Measurements from ENCODE around the gene TECPR1.

The TECPR1 gene

DNA sequence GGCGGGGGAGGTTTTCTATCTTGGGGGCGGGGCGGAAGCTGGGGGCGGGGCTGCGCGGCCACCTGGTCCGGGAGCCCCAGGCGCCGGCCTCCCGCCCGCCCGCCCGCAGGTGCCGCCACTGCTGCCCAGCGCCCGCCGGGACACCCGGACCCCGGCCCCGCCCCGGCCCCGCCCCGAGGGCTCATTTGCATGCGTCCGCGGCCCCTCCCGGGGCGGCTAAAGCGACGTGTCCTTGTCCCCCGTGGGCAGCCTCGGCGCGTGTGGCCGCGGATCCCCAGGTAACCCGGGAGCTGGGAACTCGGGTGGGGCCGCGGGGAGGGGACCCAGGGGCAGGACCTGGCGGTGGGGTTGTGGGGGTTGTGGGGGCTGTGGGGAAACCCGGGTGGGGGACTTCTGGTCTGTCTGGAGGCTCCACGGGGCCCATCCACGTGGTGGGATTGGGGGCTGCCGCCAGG lies 40.8 kb downstream of the TECPR1 start, which contains the start of gene BHLHA15:
Gene BHLHA15 (plus strand): TSS at position 219 of the 455 bp plus-strand sequence. CDS start 871 bp downstream, outside the sequence.
- no peak for DNase-seq (ENCODE audit: low read depth)

DNA sequence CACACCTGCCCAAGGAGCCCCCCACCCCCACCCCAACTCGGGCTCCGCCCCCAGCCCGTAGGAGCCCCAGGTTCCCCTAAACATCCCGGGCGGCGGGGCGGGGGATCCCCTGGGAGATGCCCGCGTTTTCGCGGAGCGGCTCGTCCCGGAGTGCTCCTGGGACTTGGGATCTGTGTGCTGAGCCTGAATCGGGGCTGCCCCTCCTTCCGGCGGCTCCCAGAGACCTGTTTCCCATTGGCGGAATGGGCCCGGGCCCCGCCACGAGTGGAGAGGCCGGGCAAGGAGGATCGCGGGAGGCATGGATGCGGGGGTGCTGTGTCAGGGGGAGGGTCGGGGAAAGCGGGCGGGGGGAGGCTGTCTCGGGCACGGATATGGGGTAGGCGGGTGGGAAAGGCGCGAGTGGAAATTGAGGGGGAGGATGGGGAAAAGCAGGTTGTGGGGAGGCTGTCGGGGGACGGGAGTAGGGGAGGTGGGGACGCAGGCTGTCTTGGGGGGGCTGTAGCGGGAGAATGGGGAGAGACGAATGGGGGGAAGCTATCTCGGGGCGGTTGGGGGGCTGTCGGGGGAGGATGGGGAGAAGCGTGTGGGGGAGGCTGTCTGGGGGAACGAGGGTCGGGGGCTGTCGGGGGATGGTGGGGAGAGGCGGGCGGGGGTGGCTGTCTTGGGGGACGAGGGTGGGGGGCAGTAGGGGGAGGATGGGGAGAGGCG lies 41.4 kb downstream of the TECPR1 start:
- no peak for DNase-seq (ENCODE audit: low read depth)

DNA sequence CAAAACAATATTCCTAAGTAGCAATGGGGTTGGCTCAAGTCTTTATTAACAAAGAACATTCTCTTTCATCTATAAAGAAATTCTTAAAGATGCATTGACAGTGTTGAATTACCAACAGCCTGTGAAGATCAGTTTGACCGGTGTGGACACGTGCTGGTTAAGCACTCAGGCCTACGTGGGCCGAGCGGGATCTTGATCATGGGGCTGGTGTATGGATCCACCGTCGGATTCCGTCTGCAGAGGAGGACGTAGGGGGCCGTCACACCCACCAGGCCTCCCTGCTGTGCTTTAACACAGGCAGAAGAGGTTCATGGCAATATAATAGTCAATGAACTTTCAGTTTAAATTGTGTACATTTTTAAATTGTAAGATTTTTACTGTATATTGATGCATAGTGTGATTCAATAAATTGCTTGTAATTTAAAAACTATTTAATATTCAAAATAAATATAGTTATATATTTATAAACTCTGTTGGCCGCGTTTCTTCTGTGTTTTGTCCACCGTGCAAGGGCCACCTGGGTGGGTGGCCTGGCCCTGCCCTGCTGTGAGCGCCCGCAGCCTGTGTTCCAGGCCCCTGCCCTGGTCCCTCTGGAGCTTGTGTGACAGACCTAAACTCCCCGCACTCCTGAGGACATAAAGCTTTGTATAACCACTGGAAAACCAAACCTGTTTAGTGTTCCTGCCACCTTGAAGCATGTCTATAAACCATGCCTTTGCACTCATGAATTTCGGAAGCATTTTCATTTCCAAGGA lies 42.7 kb downstream of the TECPR1 start:
- DNase-seq (ENCODE audit: low read depth), result no peak

DNA sequence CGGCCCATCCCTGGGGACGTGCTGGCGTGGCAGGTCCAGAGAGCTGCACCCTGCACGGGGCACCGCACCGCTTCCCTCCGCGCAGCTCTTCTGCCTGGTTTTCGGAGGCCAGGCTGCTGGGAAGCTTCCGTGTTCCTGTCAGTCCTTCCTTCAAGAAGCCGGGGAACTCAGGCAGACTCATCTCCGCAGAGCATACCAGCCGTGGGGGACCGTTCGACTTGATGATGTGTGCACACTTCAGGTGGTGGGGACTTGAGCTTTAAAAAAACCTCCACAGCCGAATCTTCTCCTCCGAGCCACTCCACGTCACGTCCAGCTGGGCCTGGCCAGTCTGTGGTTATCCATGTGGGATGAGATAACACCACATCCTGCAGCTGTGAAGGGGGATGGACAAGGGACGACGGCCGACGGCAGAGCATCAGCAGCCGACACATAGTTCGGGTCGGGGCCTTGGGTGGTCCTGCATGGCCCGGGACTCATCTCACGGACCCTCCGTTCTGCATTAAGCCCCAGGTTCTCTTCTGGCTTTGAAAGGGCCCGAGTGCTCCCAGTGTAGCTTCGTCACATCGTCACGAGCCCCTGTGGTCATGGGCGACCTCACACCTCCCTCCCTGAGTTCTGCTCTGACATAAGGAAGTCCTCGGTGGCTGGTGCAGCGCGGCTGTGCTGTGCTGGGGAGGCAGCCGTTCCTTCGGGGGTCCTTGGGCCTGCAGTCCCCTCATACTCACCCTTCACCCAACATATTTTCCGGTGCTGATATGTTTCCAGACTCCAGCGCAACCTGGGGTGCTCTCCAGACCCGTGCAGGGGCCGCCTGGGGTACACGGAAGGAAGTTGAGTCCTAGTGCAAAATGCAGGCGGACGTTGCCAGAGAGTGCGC lies 45.3 kb downstream of the TECPR1 start:
- no peak for DNase-seq (ENCODE audit: low read depth)

DNA sequence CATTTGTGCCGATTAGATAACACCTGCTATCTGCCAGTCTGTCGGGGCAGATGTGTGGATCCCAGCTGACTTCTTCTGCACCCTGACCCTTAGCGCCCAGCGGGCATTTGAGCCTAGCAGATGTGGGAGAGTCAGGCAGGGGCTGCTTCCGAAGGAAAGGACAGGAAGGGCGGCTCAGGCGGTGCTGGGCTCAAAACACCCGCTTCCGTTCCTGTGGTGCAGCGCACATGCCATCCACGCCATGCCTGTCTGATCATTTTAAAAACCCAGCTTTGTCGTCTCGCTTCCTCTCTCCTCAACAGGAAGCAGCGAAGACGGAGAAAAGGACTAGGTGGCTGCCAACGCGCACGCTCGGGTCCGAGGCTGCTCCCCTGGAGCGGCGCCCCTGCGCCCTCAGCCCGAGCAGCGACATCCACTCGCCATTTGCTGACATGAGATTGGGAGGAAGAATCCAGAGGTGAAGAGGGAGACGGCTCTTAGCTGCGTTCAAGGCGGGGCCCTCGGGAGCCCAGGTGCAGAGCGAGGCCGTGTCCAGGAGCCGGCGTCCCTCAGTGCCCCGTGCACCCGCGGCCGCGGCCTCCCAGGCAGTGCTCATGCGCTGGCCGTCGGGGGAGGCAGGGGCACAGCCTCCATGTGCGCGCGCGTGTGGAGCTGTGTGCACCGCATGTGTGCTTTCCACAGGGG lies 46.7 kb downstream of the TECPR1 start:
- no peak for DNase-seq (ENCODE audit: low read depth)

DNA sequence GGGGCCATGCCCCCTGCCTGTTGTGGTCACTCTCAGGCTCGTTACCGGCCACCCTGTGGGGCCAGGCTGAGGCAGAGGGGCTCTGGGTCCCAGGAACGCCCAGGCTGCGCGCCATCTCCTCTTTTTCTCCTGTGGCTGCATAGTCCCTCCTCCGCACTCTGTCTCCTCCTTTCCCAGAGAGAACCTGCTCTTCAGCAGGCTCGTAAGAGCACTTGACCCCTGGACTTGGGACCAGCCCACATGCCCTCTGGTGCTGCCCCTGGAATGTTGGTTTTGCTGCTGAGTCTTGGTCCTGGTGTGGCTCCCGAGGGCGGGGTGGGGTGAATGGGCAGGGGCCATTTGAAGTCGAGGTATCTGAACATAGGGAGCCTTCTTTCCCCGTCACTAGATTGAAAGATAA lies 47.4 kb downstream of the TECPR1 start:
- DNase-seq (ENCODE audit: low read depth), result no peak

DNA sequence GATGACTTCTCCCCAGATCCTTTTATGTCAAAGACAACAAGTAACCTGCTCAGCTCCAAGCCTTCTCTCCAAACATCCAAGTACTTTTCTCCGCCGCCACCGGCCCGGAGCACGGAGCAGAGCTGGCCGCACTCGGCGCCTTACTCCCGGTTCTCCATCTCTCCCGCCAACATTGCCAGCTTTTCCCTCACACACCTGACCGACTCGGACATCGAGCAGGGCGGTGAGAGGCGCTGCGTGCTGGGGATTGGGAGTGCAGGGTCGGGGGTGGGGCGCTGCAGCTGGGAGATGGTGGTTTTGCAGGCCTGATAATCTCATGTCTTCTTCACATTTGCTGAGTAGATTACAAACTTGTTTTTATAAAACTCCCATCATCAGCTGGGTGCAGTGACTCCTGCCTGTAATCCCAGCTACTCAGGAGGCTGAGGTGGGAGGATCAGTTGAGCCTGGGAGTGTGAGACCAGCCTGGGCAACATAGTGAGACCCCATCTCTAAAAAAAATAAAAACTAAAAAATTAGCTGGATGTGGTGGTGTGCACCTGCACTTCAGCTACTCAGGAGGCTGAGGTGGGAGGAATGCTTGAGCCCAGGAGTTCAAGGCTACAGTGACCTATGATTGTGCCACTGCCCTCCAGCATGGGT lies 47.9 kb downstream of the TECPR1 start:
- no peak for DNase-seq (ENCODE audit: low read depth)

DNA sequence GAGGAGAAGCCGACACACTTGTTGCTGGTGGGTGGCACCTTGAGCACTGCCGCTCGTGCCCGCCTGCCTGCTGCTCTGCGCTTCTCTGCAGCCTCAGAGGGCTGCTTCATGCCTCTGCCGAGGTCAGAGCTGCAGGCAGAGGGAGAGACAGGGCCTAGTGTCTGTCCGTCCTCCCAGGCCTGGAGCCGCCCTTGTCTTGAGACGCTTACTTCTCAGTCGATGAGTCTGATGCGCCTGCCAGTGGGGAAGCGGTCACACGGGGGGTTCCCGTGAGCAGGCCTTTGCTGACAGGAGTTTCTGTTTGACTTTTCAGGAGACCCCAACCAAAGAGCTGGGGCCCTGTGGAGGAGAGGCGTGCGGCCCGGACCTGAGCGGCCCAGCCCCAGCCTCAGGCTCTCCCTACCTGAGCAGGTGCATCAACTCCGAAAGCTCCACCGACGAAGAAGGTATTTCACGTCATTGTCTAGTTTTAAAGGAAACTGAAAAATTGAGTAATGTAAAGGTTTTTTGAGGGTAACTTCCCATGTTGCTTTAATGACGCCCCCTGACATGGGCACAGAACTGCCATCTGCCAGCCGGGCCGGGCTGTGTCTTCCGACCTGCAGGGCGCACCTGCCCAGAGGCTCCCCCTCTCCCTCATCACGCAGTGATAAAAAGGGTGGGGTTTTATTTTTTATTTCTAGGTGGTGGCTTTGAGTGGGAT lies 48.6 kb downstream of the TECPR1 start:
- no peak for DNase-seq (ENCODE audit: low read depth)

DNA sequence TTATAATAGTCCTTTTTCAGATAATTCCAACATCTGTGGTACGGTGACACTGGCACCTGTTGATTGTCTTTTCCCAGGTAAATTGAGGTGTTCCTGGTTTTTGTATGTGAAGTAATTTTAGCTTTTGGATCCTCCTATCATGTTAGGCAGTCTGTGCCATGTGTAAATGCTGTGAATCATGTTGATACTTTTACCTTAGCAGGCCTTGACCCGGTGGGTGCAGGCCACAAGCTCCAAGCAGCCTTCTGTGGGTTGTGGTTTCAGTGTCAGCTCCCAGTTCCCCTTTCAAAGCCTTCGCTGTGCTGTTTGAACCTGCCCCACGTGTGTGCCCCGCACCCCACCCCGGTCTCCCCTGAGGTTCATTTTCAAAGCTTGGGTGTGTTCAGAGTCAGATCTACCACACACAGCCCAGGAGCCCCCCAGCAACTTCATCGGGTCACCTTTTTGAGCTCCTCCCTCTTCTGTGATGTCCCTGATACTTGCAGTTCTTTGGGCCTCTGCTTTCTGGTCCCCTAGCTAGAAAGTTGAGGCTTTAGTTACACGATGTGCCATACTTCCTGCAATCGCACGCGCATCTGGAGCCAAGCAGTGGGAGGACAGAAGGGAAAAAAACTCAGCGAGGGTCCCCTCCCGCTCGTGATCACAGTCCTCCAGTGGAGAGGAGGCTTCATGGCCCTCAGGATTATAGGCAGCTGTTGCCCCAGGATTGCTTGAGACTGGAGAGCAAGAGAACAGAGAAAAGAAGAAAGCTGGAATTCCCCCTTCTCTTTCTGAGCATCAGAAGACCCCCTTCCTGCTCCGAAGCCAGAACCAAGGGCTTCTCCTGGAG lies 49.5 kb downstream of the TECPR1 start:
- DNase-seq (ENCODE audit: low read depth), result peak; percentile 36

DNA sequence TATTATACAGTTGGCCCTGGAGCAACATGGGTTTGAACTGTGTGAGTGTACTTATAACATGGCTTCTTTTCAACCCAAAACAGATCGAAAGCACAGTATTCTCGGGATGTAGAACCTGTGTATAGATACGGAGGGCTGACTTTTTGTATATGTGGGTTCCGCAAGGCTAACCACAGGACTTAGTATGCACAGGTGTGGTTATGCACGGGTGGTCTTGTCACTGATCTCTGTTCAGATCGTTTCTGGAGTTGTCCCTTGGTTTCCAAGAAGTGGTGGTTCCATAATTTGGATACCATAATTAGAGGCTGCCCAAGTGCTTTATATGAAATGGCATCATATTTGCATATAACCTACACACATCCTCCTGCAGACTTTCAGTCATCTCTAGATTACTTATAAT lies 51.7 kb downstream of the TECPR1 start:
- DNase-seq (ENCODE audit: low read depth), result no peak

DNA sequence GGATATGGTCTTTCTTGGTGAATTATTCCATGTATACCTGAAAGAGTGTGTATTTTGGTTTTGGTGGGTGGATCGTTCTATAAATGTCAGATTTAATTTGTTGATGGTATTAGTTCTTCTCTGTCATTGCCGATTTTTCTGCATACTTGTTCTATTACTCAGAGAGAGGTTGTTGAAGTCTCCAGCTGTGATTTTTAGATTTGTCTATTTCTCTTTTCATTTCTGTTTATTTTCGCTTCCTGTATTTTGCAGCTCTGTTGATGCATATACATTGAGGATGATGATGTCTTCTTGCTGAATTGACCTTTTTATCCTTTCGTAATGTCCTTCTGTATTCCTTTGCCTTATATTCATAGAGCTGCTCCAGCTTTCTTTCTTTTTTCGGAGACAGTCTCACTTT lies 52.9 kb downstream of the TECPR1 start:
- DNase-seq (ENCODE audit: low read depth), result no peak

DNA sequence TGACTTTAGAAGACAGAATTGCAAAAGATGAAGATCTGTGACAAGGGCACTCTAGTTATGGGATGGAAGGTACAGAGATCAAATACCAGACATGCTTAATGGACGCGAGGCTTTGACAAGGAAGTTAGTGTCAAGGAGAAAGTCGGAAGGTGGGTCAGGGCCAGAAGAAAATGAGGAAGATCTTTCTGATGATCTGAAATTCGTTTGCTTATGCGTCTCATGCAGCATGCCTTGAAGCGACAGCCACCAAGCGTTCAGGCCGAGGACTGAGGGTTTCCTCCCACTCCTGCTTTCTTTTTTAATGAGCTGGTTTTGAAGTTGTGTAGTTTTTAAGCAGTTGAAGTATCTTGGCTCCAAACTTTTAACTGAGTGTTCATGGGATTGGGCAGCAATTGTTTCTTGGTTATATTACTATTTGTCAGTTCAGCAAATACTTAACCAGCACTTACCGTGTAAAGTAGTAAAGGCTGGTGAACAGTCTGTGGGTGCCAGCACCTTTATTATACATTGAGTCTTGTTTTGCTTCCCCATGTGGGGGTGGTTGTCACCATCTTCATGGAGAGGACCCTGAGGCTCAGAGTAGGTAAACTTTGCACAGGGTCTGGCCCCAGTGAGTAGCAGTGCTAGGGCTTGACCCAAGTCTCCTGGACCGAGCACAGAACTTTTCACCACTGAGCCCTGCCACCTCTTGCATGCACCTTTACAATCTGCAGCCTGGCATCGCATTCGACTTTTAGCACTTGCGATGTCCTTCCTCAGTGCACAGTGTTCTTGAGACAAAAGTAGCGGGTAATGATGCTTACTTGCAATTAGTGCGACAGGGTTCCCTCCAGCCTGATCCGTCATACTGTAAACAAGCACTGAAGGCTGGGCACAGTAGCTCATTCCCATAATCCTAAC lies 55.1 kb downstream of the TECPR1 start:
- no peak for DNase-seq (ENCODE audit: low read depth)

DNA sequence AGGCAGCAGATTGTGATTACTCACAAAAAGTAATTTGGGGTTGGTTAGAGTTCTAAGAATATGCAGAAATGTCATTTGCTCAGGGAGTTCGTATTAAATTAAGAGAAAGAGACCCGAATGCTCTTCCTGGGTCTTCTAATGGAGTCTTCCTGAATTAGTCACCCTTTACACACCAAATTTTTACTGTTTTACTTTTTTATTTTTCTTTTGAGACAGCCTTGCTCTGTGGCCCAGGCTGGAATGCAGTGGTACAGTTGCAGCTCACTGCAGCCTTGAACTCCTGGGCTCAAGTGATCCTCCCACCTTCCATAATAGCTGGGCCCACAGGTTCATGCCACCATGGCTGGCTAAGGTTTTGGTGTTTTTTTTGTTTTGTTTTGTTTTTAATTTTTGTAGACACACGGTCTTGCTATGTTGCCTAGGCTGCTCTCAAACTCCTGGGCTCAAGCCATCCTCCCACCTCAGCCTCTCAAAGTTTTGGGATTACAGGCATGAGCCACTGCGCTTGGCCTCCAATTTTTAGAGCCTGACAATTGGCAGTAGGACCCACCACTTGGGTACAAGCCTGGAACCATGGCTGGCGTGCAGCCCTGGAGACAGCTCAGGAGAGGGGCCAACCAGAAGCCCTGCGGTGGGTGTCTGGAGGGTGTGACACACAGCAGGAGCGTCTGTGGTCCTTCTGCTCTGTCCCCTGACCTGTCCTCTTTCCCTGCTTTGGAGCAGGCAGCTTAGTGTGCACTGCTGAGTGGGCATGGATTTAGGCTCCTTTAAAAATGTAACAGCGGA lies 57.2 kb downstream of the TECPR1 start:
- no peak for DNase-seq (ENCODE audit: low read depth)

DNA sequence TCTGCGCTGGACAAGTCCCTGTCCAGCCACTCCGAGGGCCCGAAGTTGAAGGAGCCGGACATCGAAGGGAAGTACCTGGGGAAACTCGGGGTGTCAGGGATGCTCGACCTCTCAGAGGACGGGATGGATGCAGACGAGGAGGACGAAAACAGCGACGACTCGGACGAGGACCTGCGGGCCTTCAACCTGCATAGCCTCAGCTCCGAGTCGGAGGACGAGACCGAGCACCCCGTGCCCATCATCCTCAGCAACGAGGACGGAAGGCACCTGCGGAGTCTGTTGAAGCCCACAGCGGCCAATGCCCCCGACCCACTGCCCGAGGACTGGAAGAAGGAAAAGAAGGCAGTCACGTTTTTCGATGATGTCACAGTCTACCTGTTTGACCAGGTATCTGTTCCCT lies 57.8 kb downstream of the TECPR1 start:
- DNase-seq (ENCODE audit: low read depth), result no peak

DNA sequence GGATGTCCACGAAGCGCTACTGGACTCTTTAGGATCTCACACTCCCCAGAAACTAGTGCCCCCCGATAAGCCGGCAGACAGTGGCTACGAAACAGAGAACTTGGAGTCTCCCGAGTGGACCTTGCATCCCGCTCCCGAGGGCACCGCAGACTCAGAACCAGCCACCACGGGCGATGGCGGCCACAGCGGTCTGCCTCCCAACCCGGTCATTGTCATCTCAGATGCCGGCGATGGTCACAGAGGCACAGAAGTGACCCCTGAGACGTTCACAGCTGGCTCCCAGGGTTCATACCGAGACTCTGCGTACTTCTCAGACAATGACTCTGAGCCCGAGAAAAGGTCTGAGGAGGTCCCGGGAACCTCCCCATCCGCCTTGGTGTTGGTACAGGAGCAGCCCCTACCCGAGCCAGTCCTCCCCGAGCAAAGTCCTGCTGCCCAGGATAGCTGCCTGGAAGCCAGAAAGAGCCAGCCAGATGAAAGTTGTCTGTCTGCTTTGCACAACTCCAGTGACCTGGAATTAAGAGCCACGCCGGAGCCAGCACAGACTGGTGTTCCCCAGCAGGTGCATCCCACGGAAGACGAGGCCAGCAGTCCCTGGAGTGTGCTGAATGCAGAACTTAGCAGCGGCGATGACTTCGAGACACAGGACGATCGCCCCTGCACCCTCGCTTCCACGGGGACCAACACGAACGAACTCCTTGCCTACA lies 58.4 kb downstream of the TECPR1 start:
- DNase-seq (ENCODE audit: low read depth), result no peak

DNA sequence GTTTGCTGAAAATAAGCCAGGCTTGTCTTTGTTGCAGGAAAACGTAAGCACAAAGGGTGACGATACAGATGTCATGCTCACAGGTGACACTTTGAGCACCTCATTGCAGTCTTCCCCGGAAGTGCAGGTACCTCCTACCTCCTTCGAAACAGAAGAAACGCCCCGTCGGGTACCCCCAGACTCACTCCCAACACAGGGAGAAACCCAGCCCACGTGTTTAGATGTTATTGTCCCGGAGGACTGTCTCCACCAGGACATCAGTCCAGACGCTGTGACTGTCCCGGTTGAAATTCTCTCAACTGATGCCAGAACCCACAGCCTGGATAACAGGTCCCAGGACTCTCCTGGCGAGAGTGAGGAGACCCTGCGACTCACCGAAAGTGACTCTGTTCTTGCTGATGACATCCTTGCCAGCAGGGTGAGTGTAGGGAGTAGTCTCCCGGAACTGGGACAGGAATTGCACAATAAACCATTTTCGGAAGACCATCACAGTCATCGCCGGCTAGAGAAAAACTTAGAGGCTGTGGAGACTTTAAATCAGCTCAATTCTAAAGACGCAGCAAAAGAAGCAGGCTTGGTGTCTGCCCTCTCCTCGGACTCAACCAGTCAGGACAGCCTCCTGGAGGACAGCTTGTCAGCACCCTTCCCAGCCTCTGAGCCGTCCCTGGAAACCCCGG lies 59.1 kb downstream of the TECPR1 start:
- DNase-seq (ENCODE audit: low read depth), result no peak
